Articular chondrocyte of knee joint (primary cell): ENCODE results near the gene MT1A. TPM values are rescaled to one million over a fixed set of nuclear protein-coding genes. Genes with fewer than 3 reads are reported as not detected.

Experiments used
- total RNA-seq: library from RNA; depleted of rRNA; stranded (reverse); fragments of >200 nt; gene quantifications from 2 replicates; pipeline ENCODE4 v1.2.3, GENCODE V29; 2012

MT1A gene
- 1.0 TPM in 1 of 2 replicates, not detected in the other for total RNA-seq

GRCh38 chr16:56637814-56638750, at the start of gene MT1A:
Gene MT1A, plus strand, starts transcription at chr16:56638666. Its CDS starts 73 bp downstream, at chr16:56638739.

GRCh38 chr16:56589141-56590039, 49.1 kb upstream of the MT1A start, which contains the start of gene MT3:
Gene MT3, plus strand, starts transcription at chr16:56589528. Its CDS starts 63 bp downstream, at chr16:56589591.

GRCh38 chr16:56608043-56608875, 30.2 kb upstream of the MT1A start, which contains the start of gene MT2A:
Gene MT2A, plus strand, starts transcription at chr16:56608584. Its CDS starts 72 bp downstream, at chr16:56608656.

GRCh38 chr16:56625140-56625942, 13.1 kb upstream of the MT1A start, which contains the start of gene MT1E:
Gene MT1E, plus strand, starts transcription at chr16:56625781. Its CDS starts 71 bp downstream, at chr16:56625852.

GRCh38 chr16:56632156-56632847, 6.2 kb upstream of the MT1A start, which contains the start of gene MT1M:
Gene MT1M, plus strand, starts transcription at chr16:56632659. Its CDS starts 73 bp downstream, at chr16:56632732.

GRCh38 chr16:56651586-56651985, 13.1 kb downstream of the MT1A start, which contains the start of gene MT1B:
Gene MT1B, plus strand, starts transcription at chr16:56651886. Its CDS starts 68 bp downstream, at chr16:56651954.

GRCh38 chr16:56657555-56658326, 19.3 kb downstream of the MT1A start, which contains the start of gene MT1F:
Gene MT1F, plus strand, starts transcription at chr16:56657959. Its CDS starts 100 bp downstream, at chr16:56658059.

GRCh38 chr16:56667581-56668571, 29.4 kb downstream of the MT1A start, which contains the start of gene MT1G:
Gene MT1G, minus strand, starts transcription at chr16:56668065. Its CDS starts 72 bp downstream, at chr16:56667993.

GRCh38 chr16:56669005-56669839, 30.8 kb downstream of the MT1A start, which contains the start of gene MT1H:
Gene MT1H, plus strand, starts transcription at chr16:56669814. Its CDS starts 71 bp downstream, at chr16:56669885.

GRCh38 chr16:56681939-56682702, 43.7 kb downstream of the MT1A start, which contains the start of gene MT1X:
Gene MT1X, plus strand, starts transcription at chr16:56682470. Its CDS starts 71 bp downstream, at chr16:56682541.

Other genes with a start within 250 kb of the MT1A start
- gene AMFR, start 213.1 kb upstream of the MT1A start, total RNA-seq: 191 and 221 TPM in 2 replicates
- 97.9 and 112 TPM in 2 replicates for gene NUDT21, start 187.3 kb upstream of the MT1A start, total RNA-seq
- gene OGFOD1, start 187.1 kb upstream of the MT1A start, total RNA-seq: 51.0 and 65.2 TPM in 2 replicates
- 69.4 and 82.0 TPM in 2 replicates for gene BBS2, start 118.6 kb upstream of the MT1A start, total RNA-seq
- gene MT4, start 73.6 kb upstream of the MT1A start, total RNA-seq: not detected in 2 replicates
- not detected in 2 replicates for gene MT3, start 49.1 kb upstream of the MT1A start, total RNA-seq
- gene MT2A, start 30.1 kb upstream of the MT1A start, total RNA-seq: 25.3 and 37.2 TPM in 2 replicates
- 50.9 and 55.0 TPM in 2 replicates for gene MT1E, start 12.9 kb upstream of the MT1A start, total RNA-seq
- gene MT1M, start 6.0 kb upstream of the MT1A start, total RNA-seq: 3.1 and 6.3 TPM in 2 replicates
- not detected in 2 replicates for gene MT1B, start 13.2 kb downstream of the MT1A start, total RNA-seq
- 0.39 and 0.65 TPM in 2 replicates for gene MT1F, start 19.3 kb downstream of the MT1A start, total RNA-seq
- gene MT1G, start 29.4 kb downstream of the MT1A start, total RNA-seq: 0.65 TPM in 1 of 2 replicates, not detected in the other
- not detected in 2 replicates for gene MT1H, start 31.1 kb downstream of the MT1A start, total RNA-seq
- gene MT1X, start 43.8 kb downstream of the MT1A start, total RNA-seq: 32.1 and 175 TPM in 2 replicates
- gene NUP93, start 91.5 kb downstream of the MT1A start, total RNA-seq: 29.0 and 37.1 TPM in 2 replicates
- not detected in 2 replicates for gene SLC12A3, start 226.5 kb downstream of the MT1A start, total RNA-seq